ENCODE measurements around the gene LRRC4C. TPM values are rescaled to one million over a fixed set of nuclear protein-coding genes. Genes with fewer than 3 reads are reported as not detected.

Gene LRRC4C
- total and polyA plus RNA-seq, 4 donors, result 0.10 to 0.93 (median 0.30) TPM

DNA sequence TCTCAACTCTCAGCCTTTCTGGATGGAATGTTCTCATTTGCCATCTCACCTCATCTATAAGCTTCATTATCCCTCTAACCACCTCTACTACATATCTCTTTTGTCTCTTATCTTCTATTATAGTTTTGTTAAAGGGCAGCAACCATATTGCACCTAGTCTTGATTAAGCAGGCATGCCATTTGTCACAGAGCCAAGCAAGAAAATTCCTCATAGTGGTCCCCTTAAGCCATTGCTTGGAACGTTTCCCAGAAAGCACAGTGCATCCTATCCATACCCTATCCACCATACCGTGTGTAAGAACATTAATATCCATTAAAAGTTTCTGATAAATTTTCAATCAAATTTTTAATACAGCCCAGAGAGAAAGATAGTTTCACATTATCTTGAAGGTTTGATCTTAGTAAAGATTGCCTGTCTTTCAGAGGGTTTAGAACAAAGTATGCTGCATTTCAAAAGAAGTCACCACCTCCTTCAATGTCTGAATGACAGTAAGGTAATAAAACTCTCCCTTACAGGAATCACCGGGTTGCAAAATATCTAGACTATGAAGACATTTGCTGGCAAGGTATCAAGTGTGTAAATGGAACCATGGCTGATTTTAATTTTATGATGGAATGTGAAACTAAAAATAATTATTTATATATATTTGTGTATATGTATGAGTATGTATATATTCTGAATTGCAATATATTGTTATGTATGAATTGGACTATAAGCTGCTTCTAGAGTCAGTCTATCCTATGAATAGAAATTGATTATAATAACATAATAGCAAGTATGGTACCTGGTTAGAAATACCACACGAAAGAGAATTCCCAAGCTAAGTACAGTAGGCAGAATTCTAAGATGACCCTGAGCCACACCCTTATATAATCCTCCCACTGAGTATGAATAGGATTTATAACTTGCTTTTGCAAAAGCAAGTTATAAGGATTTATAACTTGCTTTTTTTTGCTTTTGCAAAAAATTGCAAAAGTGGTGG lies 1296.3 kb downstream of the LRRC4C start:
- Histone ChIP-seq H3K36me3 (ENCODE audit: control insufficient read depth in 4 of 4, insufficient read depth in 3 of 4, low read depth in 1 of 4, low read length in 3 of 4) (no peaks in the 10 kb centered on the region), H3K27me3 (ENCODE audit: control insufficient read depth in 4 of 4, insufficient read depth in 4 of 4, low read length in 3 of 4) (no peaks in the 10 kb centered on the region), H3K9ac (ENCODE audit: low read depth in 1 of 2, low read length in 2 of 2) (no peak overlapping the region), H3K9me3 (ENCODE audit: control insufficient read depth in 4 of 4, low read length in 3 of 4) (no peaks in the 10 kb centered on the region), H3K27ac (ENCODE audit: low read depth in 1 of 2, low read length in 2 of 2) (no peak overlapping the region), H3K4me3 (ENCODE audit: low read depth in 1 of 3, low read length in 3 of 3) (no peak overlapping the region), H3K4me1 (ENCODE audit: control insufficient read depth in 4 of 4, insufficient read depth in 4 of 4, low read length in 3 of 4) (no peaks in the 10 kb centered on the region)
- no peak for DNase-seq (ENCODE audit: low spot score)
- TF ChIP-seq RAD21 (IDR thresholded peaks at IDR 0.05) (no peak), NR2F2 (IDR thresholded peaks at IDR 0.05) (no peak)
- whole genome bisulfite sequencing, result 55% methylated on average over 4 of the region's 4 CpGs

DNA sequence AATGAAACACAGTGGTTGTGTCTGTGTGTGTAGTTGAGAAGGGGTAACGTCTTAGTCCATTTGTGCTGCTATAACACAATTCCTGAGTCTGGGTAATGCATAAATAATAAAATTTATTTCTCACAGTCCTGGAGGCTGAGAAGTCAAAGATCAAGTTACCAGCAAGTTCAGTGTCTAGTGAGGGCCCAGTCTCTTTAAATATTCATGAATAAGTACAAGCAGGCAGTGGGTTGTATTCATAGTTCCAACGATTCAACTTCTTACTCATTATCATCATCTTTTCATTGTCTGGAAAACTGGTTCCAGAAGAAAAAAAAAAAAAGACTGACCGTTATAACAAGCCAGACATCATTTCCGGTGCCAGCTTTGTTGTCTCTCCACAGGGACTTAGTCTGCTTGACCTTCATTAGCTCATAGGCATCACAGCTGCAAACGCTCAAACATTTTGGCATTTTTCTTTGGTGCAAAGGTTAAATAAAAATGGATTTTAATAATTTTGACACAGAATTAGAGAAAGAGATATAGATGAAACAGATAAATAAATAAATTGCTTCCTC lies 1297.5 kb downstream of the LRRC4C start:
- no peak overlapping the region for H3K27ac ChIP-seq (ENCODE audit: low read depth in 1 of 2, low read length in 2 of 2)
- H3K4me3 ChIP-seq (ENCODE audit: low read depth in 1 of 3, low read length in 3 of 3), result no peak overlapping the region
- TF ChIP-seq NR2F2 (IDR thresholded peaks at IDR 0.05) (no peak), RAD21 (IDR thresholded peaks at IDR 0.05) (no peak), TAF1 (conservative IDR thresholded peaks at IDR 0.05) (no peak), HNF4G (IDR thresholded peaks at IDR 0.05) (no peak), FOXA1 (IDR thresholded peaks at IDR 0.05) (no peak), EGR1 (IDR thresholded peaks at IDR 0.05; ENCODE audit: low read depth in 2 of 2) (no peak), JUND (IDR thresholded peaks at IDR 0.05) (no peak), RXRA (IDR thresholded peaks at IDR 0.05) (no peak), GABPA (IDR thresholded peaks at IDR 0.05 in 1 of 2, conservative IDR thresholded peaks at IDR 0.05 in 1 of 2) (no peak), YY1 (IDR thresholded peaks at IDR 0.05) (no peak), FOXA2 (IDR thresholded peaks at IDR 0.05) (no peak), SP1 (IDR thresholded peaks at IDR 0.05) (no peak), HNF4A (conservative IDR thresholded peaks at IDR 0.05) (no peak)
- TF ChIP-seq, protein P1, sequence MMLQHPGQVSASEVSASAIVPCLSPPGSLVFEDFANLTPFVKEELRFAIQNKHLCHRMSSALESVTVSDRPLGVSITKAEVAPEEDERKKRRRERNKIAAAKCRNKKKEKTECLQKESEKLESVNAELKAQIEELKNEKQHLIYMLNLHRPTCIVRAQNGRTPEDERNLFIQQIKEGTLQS (IDR thresholded peaks at IDR 0.05), result no peak
- TF ChIP-seq, protein P2, sequence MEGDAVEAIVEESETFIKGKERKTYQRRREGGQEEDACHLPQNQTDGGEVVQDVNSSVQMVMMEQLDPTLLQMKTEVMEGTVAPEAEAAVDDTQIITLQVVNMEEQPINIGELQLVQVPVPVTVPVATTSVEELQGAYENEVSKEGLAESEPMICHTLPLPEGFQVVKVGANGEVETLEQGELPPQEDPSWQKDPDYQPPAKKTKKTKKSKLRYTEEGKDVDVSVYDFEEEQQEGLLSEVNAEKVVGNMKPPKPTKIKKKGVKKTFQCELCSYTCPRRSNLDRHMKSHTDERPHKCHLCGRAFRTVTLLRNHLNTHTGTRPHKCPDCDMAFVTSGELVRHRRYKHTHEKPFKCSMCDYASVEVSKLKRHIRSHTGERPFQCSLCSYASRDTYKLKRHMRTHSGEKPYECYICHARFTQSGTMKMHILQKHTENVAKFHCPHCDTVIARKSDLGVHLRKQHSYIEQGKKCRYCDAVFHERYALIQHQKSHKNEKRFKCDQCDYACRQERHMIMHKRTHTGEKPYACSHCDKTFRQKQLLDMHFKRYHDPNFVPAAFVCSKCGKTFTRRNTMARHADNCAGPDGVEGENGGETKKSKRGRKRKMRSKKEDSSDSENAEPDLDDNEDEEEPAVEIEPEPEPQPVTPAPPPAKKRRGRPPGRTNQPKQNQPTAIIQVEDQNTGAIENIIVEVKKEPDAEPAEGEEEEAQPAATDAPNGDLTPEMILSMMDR (IDR thresholded peaks at IDR 0.05; ENCODE audit: low read depth, low read length, missing input control), result no peak
- TF ChIP-seq, protein P3, sequence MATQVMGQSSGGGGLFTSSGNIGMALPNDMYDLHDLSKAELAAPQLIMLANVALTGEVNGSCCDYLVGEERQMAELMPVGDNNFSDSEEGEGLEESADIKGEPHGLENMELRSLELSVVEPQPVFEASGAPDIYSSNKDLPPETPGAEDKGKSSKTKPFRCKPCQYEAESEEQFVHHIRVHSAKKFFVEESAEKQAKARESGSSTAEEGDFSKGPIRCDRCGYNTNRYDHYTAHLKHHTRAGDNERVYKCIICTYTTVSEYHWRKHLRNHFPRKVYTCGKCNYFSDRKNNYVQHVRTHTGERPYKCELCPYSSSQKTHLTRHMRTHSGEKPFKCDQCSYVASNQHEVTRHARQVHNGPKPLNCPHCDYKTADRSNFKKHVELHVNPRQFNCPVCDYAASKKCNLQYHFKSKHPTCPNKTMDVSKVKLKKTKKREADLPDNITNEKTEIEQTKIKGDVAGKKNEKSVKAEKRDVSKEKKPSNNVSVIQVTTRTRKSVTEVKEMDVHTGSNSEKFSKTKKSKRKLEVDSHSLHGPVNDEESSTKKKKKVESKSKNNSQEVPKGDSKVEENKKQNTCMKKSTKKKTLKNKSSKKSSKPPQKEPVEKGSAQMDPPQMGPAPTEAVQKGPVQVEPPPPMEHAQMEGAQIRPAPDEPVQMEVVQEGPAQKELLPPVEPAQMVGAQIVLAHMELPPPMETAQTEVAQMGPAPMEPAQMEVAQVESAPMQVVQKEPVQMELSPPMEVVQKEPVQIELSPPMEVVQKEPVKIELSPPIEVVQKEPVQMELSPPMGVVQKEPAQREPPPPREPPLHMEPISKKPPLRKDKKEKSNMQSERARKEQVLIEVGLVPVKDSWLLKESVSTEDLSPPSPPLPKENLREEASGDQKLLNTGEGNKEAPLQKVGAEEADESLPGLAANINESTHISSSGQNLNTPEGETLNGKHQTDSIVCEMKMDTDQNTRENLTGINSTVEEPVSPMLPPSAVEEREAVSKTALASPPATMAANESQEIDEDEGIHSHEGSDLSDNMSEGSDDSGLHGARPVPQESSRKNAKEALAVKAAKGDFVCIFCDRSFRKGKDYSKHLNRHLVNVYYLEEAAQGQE (IDR thresholded peaks at IDR 0.05), result no peak
- TF ChIP-seq, protein P4, sequence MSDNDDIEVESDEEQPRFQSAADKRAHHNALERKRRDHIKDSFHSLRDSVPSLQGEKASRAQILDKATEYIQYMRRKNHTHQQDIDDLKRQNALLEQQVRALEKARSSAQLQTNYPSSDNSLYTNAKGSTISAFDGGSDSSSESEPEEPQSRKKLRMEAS (IDR thresholded peaks at IDR 0.05), result no peak
- TF ChIP-seq, protein P5, sequence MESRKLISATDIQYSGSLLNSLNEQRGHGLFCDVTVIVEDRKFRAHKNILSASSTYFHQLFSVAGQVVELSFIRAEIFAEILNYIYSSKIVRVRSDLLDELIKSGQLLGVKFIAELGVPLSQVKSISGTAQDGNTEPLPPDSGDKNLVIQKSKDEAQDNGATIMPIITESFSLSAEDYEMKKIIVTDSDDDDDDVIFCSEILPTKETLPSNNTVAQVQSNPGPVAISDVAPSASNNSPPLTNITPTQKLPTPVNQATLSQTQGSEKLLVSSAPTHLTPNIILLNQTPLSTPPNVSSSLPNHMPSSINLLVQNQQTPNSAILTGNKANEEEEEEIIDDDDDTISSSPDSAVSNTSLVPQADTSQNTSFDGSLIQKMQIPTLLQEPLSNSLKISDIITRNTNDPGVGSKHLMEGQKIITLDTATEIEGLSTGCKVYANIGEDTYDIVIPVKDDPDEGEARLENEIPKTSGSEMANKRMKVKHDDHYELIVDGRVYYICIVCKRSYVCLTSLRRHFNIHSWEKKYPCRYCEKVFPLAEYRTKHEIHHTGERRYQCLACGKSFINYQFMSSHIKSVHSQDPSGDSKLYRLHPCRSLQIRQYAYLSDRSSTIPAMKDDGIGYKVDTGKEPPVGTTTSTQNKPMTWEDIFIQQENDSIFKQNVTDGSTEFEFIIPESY (IDR thresholded peaks at IDR 0.05), result no peak
- WGBS, result 57% methylated on average over 5 of the region's 5 CpGs
- no peaks in the 10 kb centered on the region for H3K9me3 ChIP-seq (ENCODE audit: control insufficient read depth in 4 of 4, low read length in 3 of 4)
- no peaks in the 10 kb centered on the region for H3K36me3 ChIP-seq (ENCODE audit: control insufficient read depth in 4 of 4, insufficient read depth in 3 of 4, low read depth in 1 of 4, low read length in 3 of 4)
- no peaks in the 10 kb centered on the region for H3K27me3 ChIP-seq (ENCODE audit: control insufficient read depth in 4 of 4, insufficient read depth in 4 of 4, low read length in 3 of 4)
- no peaks in the 10 kb centered on the region for H3K4me1 ChIP-seq (ENCODE audit: control insufficient read depth in 4 of 4, insufficient read depth in 4 of 4, low read length in 3 of 4)
- no peak for DNase-seq (ENCODE audit: low spot score)
- H3K9ac ChIP-seq (ENCODE audit: low read depth in 1 of 2, low read length in 2 of 2), result no peak overlapping the region

Data from liver (tissue), 9 donors.